GM10266 (cell line): Measurements from ENCODE around the gene CEPT1.

Experiments used
- DNase-seq: peaks from one replicate; pipeline ENCODE4 v3.0.0; 2012; ENCODE audit errors: extremely low spot score
- TF ChIP-seq, protein P1 (sequence below): IDR thresholded peaks from 2 replicates; pipeline ENCODE4 v1.5.1; 2012; ENCODE audit warnings: mild to moderate bottlenecking, low read depth; ENCODE audit not compliant: control insufficient read depth, insufficient read depth; ENCODE audit errors: missing control alignments

Gene CEPT1

GRCh38 chr1:111199329-111199728 lies 59.3 kb downstream of the CEPT1 start:
- DNase-seq = no peak
- TF ChIP-seq, protein P1, sequence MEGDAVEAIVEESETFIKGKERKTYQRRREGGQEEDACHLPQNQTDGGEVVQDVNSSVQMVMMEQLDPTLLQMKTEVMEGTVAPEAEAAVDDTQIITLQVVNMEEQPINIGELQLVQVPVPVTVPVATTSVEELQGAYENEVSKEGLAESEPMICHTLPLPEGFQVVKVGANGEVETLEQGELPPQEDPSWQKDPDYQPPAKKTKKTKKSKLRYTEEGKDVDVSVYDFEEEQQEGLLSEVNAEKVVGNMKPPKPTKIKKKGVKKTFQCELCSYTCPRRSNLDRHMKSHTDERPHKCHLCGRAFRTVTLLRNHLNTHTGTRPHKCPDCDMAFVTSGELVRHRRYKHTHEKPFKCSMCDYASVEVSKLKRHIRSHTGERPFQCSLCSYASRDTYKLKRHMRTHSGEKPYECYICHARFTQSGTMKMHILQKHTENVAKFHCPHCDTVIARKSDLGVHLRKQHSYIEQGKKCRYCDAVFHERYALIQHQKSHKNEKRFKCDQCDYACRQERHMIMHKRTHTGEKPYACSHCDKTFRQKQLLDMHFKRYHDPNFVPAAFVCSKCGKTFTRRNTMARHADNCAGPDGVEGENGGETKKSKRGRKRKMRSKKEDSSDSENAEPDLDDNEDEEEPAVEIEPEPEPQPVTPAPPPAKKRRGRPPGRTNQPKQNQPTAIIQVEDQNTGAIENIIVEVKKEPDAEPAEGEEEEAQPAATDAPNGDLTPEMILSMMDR = no peak

- TF ChIP-seq, protein P1 = no peak
- no peak for DNase-seq
Measured at GRCh38 chr1:111199881-111200801, 60.1 kb downstream of the CEPT1 start, which contains the start of gene DENND2D. TSS of gene DENND2D (minus strand) at chr1:111200646. CDS start at chr1:111200459, 187 bp downstream.

- no peak for DNase-seq
- TF ChIP-seq, protein P1 = no peak
Measured at GRCh38 chr1:111200802-111201161, 60.8 kb downstream of the CEPT1 start.

DNA sequence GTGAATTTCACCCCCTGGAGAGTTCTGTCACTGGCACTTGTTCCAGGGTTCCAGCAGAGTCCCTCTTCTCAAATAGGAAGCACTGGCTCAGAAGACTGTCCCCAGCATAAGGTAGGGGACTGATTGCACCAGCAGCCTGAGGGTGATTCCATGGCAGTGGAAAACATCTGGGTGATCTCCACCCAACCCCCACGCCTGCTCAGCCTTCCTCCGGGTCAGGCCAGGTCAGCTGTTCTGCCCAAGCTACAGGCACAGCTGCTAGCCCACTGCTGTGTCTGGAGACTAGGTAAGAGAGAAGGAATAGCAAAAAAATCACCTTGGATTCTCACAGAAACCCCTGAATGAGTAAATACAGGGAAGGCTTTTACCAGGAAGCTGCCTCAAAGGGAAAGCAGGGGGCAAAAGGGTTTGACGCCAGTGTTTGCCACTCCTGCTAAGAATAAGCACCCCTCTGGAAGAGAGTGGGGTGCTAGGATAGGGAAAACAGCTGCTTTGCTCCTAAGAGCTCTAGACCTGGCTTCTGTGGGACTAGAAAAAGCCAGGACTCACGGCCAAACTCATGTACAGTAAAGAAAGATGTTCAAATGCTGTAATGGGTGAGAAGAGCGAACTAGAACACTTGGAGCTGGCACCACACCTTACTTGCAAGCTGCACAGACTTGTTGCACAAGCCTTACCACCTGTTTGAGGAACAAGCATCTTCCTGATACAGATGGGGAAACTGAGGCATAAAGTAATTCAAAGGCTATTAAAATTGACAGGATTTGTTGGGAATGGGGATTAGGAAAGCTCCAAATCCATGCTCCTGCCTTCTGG lies 61.5 kb downstream of the CEPT1 start:
- no peak for DNase-seq

DNA sequence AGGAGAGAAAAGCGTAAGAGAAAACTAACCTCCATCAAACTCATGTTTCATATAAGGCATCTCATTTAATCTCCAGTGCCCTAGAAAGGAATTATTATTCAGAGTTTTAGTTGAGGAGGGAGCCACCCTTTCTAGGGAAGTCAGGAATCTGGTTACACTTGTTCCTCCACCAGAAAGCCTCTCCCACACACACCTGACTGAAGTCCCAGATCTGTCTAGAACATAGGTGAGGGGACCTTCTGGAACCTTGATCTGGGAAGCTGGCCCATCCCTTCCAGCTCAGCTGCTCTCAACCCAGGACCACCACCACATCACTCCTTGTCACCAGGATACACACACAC lies 62.3 kb downstream of the CEPT1 start:
- DNase-seq = no peak
- TF ChIP-seq, protein P1 = no peak

More for the DNA sequence above, 61.5 kb downstream of the CEPT1 start:
- TF ChIP-seq, protein P1 = no peak

GRCh38 chr1:111202707-111203623 lies 62.9 kb downstream of the CEPT1 start:
- TF ChIP-seq, protein P1 = peak; percentile 2
- no peak for DNase-seq
